NCI-H2029 (cell line): ENCODE data around the gene SRPRA.

Source experiments
- DNase-seq: peaks from one replicate; lab custom pipeline; 2025; lab: John Stamatoyannopoulos, UW

Gene SRPRA

DNA sequence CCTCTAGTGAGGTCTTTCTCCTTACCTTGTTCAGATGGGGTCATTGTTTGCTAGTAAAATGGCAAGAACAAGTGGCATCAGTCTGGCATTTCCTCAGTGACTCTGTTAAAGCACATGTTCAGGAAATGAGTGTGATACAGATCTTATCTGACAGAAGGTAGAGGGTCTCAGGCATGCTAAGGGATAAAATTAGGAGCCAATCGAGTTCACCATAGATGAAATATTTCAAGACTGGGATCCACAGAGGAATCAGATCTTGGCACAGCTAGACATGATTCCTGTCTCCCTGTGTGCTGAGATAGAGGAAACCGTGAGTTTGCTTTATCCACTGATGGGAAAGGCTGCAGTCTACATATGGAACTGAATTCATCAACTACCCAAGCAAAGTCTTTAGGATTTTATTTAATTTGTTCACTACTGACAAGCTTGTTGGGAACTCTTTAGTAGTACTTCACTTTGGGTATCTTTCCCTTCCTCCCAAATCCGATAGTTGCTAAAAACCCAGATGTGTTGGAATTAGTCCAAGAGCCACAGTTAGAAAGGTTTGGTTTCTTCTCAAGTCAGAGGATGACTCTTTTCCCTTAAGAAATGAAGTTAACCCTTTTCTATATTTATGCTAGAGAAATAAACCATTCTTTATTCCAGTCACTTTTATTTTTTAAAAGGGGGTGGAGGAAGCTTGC, 38.7 kb downstream of the SRPRA start:
- no peak for DNase-seq

GRCh38 chr11:126226334-126227084, 42.2 kb downstream of the SRPRA start:
- no peak for DNase-seq

DNA sequence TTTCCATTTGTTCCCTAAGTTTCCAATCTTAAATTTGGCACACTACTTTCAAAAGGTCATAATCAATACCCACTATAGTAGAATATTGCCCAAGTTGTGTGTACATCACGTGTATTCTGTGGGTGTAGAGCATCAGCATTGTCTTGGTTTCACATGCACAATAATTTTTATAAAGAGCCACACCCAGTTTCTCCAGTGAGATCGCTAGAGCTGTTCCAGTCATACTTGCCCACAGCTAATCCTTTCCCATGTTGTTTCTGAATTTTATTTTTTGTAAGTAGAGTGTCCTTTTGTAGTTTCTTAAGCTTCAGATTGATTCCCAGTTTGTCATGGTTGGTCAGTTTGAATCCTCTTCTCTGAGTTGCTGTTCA, 43.4 kb downstream of the SRPRA start:
- DNase-seq, result no peak

DNA sequence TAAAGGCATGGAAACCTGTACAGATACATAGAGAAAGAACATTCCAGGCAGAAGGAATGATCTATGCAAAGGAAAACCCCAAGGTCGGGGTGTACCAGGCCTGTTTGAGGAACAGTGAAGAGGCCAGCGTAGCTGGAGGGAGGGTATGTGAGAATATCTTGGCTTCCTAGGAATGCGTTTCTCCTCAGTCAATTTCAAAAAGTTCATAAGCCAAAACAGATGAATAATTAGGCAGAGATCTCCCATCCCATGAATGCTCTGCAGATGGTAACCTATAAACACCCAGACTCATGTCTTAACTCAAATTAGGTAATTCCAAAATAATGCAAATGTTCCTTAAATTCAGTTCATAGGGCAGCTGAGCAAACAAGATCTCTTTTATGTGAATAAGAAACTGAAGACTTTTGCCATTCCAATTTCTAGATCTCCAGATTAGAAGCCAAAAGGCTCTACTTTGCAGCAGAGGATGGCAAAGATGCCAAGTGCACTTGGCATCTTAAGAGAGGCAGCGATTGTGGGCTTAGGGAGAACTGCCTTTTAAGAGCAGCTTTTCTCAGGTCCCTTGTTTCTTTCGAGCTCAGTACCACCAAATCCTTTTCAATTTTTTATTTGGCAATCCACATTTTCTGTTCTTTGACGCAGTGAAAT, 43.9 kb downstream of the SRPRA start:
- DNase-seq, result no peak

GRCh38 chr11:126219547-126219946, 49.1 kb downstream of the SRPRA start:
- DNase-seq, result no peak

DNA sequence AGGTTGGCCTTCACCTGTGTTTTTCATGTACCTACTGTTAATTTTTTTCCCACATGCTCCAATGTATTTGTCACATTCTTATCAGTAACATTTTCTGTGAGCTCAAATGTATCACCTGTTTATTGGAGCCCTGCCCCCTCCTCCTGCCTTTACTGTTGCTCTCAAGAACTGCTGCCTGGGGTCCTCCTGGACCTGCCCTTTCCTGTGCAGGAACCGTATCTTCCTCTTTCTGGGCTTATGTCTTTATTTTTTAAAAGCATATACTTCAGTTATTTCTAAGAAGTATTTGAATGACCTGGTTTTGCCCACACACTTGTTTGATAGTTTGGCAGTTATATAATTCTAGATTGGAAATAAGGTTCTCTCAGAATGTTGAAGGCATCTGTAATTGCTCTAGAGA, 51.2 kb downstream of the SRPRA start:
- no peak for DNase-seq

DNA sequence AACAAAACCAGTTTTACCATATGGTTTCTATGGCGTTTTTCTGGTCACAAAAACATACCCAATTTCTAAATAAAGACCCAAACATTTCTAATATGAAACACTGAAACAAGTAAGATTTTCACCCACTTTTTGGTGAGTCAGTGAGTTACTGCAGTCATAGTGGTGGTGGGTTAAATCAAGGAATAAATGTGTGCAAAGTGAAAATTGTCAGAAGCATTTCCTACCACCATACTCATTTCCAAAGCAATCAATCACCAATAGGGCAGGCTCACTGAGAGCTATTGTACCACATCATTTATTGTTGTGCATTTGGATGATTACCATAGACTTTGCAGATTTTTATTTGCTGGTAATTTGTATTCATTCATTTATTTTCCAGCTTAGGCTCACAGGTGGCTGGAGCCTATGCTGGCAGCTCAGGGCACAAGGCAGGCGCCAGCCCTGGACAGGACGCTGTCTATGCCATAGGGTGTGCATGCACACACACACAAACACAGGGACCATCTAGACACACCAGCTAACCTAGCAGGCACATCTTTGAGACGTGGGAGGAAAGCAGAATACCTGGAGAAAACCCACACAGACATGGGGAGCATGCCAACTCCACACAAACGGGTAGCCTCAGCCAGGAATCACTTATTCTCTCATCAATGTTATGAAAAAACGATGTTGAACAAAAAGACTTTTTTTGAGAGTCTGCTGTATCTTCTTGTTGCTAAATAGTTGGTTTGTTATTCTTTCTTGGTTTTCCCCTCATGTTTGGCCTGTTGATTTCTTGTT, 52.0 kb downstream of the SRPRA start:
- DNase-seq, result no peak

GRCh38 chr11:126214841-126215240, 53.9 kb downstream of the SRPRA start:
- DNase-seq, result no peak

- no peak for DNase-seq
Measured at GRCh38 chr11:126214441-126214840, 54.3 kb downstream of the SRPRA start.
